Right lobe of liver (tissue), 6 donors: ENCODE measurements around the gene PPAN. TPM values are rescaled to one million over a fixed set of nuclear protein-coding genes. Genes with fewer than 3 reads are reported as not detected.

Source experiments
- ATAC-seq, 4 donors: fragments of 200-7000 bp; cut with Tn5 transposase; one replicate each; pipeline ENCODE4 v1.9.1; 2020; ENCODE audit warnings: mild to moderate bottlenecking in 4 of 4, moderate library complexity in 4 of 4
- DNase-seq, 3 donors: peaks; one replicate each; pipeline ENCODE4 v3.0.0-alpha.2; 2020
- H3K27ac ChIP-seq, 3 donors: fragments of 200-600 bp; one replicate each; pipeline ENCODE4 v1.8.0; 2022
- H3K27me3 ChIP-seq, 2 donors: fragments of 200-600 bp; one replicate each; pipeline ENCODE4 v1.8.0; 2022
- H3K36me3 ChIP-seq, 4 donors: fragments of 200-600 bp; sonication (generic) in 1 of 4; one replicate each; pipeline versions ENCODE4 v1.5.1 to v1.8.0; 2017 to 2022; ENCODE audit warnings: control low read depth in 1 of 4
- H3K4me1 ChIP-seq, 4 donors: fragments of 200-600 bp; sonication (generic) in 1 of 4; one replicate each; pipeline versions ENCODE4 v1.5.1 to v1.8.0; 2017 to 2022; ENCODE audit warnings: control low read depth in 1 of 4
- H3K4me3 ChIP-seq, 3 donors: fragments of 200-600 bp; one replicate each; pipeline ENCODE4 v1.8.0; 2022
- H3K9me3 ChIP-seq, 4 donors: fragments of 200-600 bp; sonication (generic) in 1 of 4; one replicate each; pipeline versions ENCODE4 v1.5.1 to v1.8.0; 2017 to 2022; ENCODE audit warnings: control low read depth in 1 of 4
- POLR2A ChIP-seq: fragments of 450-650 bp; IDR thresholded peaks from one replicate; pipeline ENCODE4 v1.6.1; 2017; ENCODE audit warnings: antibody characterized with exemption, mild to moderate bottlenecking
- WGBS: methylation state at CpG from one replicate; pipeline ENCODE4 v1.1.6; 2018; ENCODE audit warnings: low coverage, low lambda C conversion rate; ENCODE audit not compliant: insufficient coverage; ENCODE audit errors: missing lambda C conversion rate; 5-methylcytosine and 5-hydroxymethylcytosine counted together
- intact Hi-C, 2 donors: fragments of 100-400 bp; cut with DNase I; formaldehyde crosslinking; loops; one replicate each; pipeline versions ENCODE4 v1.11.2 to v1.14.1; 2022
- total RNA-seq, 6 experiments: library from RNA; depleted of rRNA in 2 of 6; stranded (reverse); fragments of >200 nt in 2 of 6; fragmentation: NEBNext Ultra II Directional in 3 of 6; extraction: Animal tissue kit (Norgen Biotek cat#: 25700) in 3 of 6; gene quantifications; one replicate each; pipeline versions ENCODE4 v1.1.0 to v1.2.4, GENCODE V29; 2016 to 2023
- TF ChIP-seq, protein P1 (sequence below), 4 donors: fragments of 200-600 bp in 3 of 4; fragments of 450-650 bp in 1 of 4; IDR thresholded peaks; one replicate each; pipeline versions ENCODE4 v1.5.1 to v1.8.0; 2016 to 2022; ENCODE audit warnings: antibody characterized with exemption in 4 of 4, mild to moderate bottlenecking in 2 of 4
- donor health status: DM: no; HTN: yes; CAD: no.
- donor health status: DM: no; HTN: no; CAD: no.
- donor health status: DM: no; HTN: no; CAD: no.
- donor health status: DM: no; HTN: yes; CAD: no.
- donor health status: DM: no; HTN: yes; CAD: no.

The PPAN gene
- total RNA-seq, 6 experiments from 2014 or later: 11.2 to 19.9 (median 18.4) TPM

DNA sequence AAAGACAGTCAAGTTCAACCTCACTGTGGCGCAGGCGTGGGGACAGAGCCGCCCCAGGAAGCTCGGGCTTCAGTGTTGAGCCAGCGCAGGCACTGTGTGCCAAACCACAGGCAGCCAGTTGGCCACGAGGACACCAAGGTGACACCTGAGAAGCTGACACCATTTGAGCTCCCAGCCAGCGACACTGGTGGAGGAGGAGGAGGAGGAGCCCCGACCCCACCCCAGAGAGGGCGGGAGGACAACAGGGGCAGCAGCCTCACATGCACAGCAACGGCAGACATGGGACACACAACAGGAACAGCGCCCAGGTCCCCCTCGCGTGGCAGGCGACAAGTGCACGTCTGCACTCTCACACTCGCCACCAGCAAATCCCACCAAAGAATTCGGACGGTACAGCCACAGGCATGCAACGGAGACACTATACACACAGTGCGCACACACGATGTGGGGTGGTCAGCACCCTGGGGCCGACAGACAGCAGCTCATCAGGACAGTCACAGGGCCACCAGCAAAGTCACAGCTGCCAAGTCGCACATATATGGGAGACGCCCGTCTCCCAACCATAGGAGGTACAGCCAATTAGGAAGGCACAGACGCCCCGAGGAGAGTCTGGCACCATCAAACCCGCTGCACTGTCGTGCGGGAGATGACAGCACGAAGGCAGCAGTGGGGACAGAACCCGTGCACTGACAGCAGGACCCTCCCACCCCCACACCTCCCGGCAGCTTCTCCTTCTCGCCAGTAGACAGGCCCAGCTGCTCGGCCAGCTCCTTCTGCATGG, 10.1 kb downstream of the PPAN start:
- no peaks in the 10 kb centered on the region for H3K9me3 ChIP-seq
- TF ChIP-seq POLR2A: no peak
- TF ChIP-seq, protein P1, sequence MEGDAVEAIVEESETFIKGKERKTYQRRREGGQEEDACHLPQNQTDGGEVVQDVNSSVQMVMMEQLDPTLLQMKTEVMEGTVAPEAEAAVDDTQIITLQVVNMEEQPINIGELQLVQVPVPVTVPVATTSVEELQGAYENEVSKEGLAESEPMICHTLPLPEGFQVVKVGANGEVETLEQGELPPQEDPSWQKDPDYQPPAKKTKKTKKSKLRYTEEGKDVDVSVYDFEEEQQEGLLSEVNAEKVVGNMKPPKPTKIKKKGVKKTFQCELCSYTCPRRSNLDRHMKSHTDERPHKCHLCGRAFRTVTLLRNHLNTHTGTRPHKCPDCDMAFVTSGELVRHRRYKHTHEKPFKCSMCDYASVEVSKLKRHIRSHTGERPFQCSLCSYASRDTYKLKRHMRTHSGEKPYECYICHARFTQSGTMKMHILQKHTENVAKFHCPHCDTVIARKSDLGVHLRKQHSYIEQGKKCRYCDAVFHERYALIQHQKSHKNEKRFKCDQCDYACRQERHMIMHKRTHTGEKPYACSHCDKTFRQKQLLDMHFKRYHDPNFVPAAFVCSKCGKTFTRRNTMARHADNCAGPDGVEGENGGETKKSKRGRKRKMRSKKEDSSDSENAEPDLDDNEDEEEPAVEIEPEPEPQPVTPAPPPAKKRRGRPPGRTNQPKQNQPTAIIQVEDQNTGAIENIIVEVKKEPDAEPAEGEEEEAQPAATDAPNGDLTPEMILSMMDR (IDR thresholded peaks at IDR 0.05): no peak
- ATAC-seq: no peak
- no peaks in the 10 kb centered on the region for H3K27me3 ChIP-seq
- H3K27ac ChIP-seq: no peak overlapping the region
- no peak overlapping the region for H3K4me3 ChIP-seq
- H3K4me1 ChIP-seq: peaks cover 0 to 5% (median 0%) of the 10 kb centered on the region in 4 donors
- 66% methylated on average over 5 of the region's 35 CpGs for WGBS
- H3K36me3 ChIP-seq: peaks cover 0 to 43% (median 8%) of the 10 kb centered on the region in 4 donors
- intact Hi-C loops: no loop called here
- peak in 2 of 3 donors; percentile 47 to 57 for DNase-seq

DNA sequence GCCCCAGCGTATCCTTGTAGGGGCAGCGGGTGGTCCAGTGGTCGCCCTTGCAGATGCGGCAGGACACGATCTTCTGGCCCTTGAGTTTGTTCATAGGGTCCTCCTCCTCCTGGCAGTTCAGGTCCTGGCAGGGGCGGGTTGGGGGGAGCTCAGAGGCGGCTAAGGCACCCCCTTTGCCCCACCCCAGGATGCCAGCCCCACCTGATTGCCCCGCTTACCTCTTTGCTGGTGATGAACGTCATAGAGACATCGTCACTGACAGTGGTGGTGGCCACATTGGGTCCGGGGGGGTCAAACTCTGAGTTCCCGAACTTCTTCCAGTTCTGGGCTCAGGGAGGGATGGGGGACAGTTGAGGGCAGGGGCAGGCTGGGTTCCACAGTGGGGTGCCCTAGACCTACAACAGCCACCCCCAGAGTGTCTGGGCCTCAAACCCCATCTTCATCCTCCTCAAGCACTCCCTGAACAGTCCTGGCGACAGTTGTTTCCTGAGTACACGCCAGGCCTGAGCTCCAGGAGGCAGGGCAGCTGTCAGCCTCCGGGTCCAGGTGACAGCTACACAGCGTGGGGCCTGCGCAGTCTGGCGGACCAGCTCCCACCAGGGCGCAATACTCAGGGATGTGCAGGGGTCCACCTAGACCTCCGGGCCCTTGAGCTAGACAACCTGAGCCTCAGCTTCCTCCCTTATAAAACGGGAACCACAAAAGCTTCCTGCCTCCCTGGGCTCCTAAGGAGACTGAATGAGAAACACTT, 10.9 kb downstream of the PPAN start:
- 94% methylated on average over 7 of the region's 21 CpGs for WGBS

DNA sequence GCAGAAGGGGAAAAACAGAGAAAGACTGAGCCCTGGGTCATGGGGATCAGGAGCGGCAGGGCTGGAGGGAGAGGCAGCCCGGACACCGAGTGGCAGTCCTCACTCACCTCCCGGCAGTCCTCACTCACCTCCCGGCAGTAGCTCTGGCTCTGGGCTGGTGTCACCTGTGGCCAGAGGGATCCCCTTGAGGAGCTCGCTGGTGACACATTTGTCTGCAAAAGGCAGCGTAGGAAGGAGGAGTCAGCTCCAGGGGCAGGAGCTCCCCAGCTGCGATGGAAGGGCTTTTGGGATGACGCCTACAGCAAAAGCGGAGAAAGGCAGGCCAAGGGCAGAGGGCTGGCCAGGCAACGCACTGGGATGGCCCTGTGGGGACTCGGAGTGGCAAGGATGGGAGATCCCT, 12.8 kb downstream of the PPAN start:
- H3K27me3 ChIP-seq: no peaks in the 10 kb centered on the region
- ATAC-seq (no peak), DNase-seq (no peak)
- peaks cover 0 to 5% (median 0%) of the 10 kb centered on the region in 4 donors for H3K4me1 ChIP-seq
- H3K36me3 ChIP-seq: peaks cover 0 to 40% (median 7%) of the 10 kb centered on the region in 4 donors
- intact Hi-C loops: no loop called here
- 8% methylated on average over 2 of the region's 12 CpGs for WGBS
- TF ChIP-seq, protein P1 (IDR thresholded peaks at IDR 0.05): no peak
- no peak for TF ChIP-seq POLR2A
- no peaks in the 10 kb centered on the region for H3K9me3 ChIP-seq
- H3K27ac ChIP-seq: peak overlapping the region in 2 of 3 donors; percentile 16 to 49
- peak overlapping the region; percentile 72 to 91 (median 85) for H3K4me3 ChIP-seq

More for the DNA sequence above, 10.9 kb downstream of the PPAN start:
- Histone ChIP-seq H3K36me3 (peaks cover 0 to 40% (median 7%) of the 10 kb centered on the region in 4 donors), H3K9me3 (no peaks in the 10 kb centered on the region), H3K4me3 (no peak overlapping the region), H3K4me1 (peaks cover 0 to 5% (median 0%) of the 10 kb centered on the region in 4 donors), H3K27ac (no peak overlapping the region), H3K27me3 (no peaks in the 10 kb centered on the region)
- no peak for ATAC-seq
- TF ChIP-seq, protein P1 (IDR thresholded peaks at IDR 0.05): no peak
- TF ChIP-seq POLR2A: no peak
- intact Hi-C loops: no loop called here
- DNase-seq: peak in 1 of 3 donors; percentile 48

DNA sequence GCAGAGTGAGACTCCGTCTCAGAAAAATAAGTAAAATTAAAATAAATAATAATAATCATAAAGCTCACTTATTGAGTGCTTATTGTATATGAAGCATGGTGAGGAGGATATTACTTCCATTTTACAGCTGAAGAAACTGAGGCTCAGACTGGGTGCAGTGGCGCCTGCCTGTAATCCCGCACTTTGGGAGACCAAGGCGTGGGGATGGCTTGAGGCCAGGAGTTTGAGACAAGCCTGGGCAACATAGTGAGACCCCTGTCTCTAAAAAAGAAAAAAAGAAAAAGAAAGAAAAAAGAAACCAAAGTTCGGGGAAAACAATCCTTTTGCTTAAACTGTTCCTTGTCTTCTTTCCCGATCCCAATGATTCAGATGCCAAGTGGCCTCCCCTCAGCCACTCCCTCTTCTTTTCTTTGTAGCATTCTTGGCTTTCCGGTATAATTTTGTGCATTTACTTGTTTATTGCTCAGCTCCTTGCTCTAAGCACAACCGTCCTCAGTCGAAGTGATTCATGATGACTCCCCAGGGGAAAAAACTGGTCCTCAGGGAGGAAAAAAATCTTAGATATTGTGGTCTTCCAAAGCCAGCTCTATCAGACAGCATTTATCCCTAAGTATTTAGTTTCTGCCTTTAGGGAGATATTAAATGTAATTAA, 14.5 kb downstream of the PPAN start:
- no peaks in the 10 kb centered on the region for H3K27me3 ChIP-seq
- WGBS: 83% methylated on average over 9 of the region's 9 CpGs
- H3K4me1 ChIP-seq: peaks cover 0 to 5% (median 0%) of the 10 kb centered on the region in 4 donors
- no peak overlapping the region for H3K4me3 ChIP-seq
- no peaks in the 10 kb centered on the region for H3K9me3 ChIP-seq
- H3K27ac ChIP-seq: no peak overlapping the region
- intact Hi-C loops: no loop called here
- ATAC-seq (no peak), DNase-seq (no peak)
- H3K36me3 ChIP-seq: peaks cover 0 to 29% (median 7%) of the 10 kb centered on the region in 4 donors
- TF ChIP-seq, protein P1 (IDR thresholded peaks at IDR 0.05): no peak
- TF ChIP-seq POLR2A: no peak
